Fibroblast of peridontal ligament (primary cell): ENCODE results near the gene EHD4.

ENCODE experiments used
- DNase-seq: peaks from one replicate; pipeline ENCODE4 v3.0.0-alpha.2; 2010; ENCODE audit errors: extremely low read depth

EHD4 gene

DNA sequence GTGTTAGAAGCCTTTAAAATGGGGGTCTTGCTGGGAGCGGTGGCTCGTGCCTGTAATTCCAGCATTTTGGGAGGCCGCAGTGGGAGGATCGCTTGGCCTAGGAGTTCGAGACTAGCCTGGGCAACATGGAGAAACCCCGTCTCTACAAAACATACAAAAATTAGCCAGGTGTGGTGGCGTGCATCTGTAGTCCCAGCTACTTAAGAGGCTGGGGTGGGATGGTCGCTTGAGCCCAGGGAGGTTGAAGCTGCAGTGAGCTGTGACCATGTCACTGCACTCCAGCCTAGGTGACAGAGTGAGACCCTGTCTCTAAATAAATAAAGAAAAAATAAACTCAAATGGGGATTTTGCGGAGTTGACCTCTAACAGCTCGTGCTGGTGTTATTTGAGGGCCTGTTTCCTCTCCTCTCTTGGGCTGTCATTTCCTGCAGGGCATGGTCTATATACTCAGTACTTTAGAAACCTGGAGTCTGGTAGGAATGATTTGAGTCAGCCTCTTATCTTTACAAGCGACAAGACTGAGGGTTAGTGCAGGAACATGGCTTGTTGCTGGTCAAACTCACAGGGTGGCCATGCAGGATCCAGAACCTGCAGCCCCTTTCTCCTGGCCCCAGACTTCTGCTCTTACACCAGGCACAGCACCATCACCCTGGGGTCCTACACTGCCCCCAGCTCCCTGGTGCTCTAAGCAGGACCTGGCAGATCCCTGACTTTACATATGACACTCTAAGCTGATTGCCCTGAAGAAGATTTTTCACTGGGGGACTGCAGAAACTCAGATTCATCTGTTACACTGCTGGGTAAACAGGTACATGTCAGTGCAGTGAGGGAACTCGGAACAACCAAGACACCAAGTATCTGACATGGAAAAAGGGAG is 15.1 kb downstream of the EHD4 start:
- no peak for DNase-seq

DNA sequence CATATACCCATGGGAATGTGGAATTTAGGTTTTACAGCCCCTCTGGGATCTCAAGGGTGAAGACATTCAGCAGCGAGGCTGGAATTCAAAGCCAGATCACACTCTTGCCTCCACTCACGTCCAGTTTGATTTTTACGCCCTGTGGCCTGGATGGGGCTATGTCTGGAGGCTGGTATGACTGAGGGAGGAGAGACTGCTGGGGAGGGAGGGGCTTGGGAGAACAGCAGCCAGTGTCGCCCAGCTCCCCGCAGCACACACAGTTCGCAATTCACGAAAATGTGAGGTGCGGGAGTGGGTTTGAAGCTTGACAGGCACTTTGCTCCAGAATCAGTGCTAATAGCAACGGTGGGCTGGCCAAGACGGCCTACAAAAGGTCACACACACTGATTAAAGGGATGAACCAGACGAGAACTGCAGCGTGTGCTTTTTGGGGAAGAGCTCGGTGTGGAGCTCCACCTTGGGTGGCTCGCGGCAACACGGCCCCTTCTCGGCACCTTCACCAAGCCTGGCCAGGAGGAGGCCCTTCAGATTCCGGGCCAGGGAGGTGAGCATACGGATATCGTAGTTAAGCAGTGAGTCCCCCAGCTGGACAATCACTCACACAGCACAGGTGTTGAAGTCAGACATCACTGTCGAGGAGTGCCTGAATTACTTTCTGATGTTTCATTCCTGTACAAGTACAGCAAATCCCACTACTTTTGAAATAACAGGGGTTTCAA is 16.4 kb downstream of the EHD4 start:
- DNase-seq = no peak

- DNase-seq = no peak
Measured at GRCh38 chr15:41955100-41955499, 17.3 kb downstream of the EHD4 start.

DNA sequence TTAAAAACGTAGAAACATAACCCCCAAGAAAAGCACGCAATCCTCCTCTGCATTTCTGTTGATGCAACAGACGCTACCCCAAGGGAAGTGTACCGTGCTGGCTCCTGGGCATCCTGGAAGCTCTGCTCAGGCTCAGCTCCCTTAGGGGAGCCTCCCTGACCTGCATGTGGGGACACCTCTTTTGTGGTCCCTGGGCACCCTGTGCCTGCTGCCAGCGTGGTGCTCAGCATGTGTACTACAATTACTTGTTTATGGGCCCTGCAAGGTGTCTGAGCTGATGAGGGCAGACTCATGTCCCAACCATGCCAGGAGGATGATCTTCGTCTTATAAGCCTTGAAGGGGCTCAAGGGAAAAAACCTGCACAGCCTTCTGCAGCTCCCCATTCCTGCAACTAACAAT is 18.3 kb downstream of the EHD4 start:
- no peak for DNase-seq

DNA sequence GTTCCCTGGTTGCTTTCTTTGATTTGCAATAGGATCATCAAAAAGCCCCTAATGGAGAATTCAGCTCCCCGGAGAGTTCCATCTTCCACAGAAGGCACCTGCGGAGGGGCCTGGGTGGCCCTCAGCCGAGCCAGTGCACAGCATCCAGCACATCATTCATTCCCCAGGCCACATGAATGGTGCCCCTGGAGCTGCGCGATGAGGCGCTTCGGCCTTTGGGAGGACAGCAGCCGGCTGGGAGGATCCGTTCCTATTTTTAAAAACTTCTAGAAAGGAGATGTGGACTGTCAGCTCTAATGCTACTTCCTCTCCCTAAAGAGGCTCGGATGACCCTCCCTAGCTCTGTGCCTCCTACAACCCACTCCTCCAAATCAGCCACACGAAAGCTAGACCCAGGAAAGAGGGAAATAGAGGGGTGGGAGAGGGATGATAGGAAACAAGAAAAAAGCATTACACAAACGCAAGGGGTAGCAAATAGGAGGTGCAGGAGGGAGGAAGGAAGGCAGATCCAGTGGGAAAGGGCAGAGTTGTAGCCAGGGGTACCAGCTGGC is 20.3 kb downstream of the EHD4 start:
- no peak for DNase-seq

DNA sequence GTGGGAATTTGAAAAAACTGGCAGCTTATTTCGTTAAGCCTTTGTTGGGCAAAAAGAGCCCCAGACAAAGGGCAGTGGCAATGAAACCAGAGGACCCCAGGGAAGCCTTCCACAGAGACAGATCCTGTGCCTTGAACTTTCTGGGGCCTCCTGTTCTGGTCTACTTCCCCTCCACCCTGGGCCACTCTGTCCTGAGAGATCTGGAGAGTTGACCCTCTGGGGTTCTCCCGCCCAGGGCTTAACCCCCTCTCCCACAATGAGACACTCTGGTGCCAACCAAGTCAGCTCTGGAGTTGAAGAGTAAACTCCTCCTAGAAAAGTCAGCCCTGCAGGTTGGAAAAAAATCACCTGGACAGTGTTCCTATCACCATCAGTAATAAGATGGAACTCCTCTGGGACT is 20.8 kb downstream of the EHD4 start:
- DNase-seq = no peak

DNA sequence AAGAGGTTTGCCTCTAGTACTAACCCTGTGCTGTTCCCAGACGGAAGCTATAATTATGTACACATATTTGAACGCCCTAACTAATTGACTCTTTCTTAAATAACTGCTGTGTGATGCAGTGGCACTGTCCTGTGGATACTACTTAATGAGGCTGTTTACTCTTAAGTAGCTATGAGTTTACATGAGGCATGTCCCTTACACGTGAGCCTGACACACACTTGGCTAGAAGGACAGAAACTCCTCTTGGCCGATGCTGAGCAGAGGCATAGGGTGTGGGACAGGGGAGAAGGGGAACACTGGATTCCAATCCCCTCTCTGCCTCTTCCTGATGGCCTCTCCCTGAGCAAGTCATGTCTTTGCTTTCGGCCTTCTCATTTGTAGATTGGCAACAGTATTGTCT is 21.9 kb downstream of the EHD4 start:
- DNase-seq = peak; percentile 41

DNA sequence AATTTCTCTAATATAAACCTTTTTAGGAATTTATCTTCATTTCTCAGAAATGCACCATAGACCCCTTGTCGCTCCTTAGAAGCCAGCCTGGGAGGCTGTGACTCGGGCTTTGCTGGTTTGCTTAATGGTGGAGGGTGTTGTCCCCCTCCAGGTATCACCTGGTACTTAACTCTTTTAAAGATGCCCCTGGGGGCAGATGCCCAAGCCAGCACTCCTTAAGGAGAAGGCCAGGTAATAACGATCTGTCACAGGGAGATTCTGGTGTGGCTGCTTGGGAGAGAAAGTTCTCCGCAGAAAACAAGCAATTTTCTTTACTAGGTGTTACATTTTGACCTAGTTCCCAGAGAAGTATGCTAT is 22.3 kb downstream of the EHD4 start:
- DNase-seq = no peak

DNA sequence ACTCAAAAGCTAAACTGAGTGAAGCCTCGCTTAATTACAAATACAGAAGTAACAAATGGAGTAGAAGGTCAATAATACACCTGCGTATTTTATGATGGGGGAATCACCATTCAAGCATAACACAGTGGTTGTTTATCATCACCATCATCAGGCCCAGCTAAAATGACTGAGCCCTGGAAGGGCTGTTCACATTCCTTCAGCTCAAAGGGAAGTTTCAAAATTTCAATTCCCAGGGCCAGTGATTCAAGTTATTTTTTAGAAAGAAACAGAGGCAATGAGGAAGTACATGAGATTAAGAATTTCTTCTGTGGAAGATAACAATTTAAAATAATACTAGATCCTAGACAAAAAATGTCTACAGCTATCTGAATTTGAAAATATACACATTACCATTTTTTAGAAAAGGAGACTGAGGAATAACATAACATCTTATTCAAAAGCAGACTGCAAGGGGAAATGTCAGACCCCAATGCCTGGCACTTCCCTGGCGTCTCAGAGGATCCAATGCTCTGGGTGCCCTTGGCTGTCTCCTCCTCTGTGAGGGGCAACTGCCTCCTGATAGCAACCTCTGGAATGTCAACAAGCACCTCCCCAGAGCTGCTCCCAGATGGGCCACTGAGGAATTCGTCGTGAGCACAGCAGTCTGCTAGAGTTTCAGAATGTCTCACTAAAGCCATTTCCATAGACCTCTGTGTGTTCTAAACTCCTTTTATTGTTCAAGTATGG is 22.8 kb downstream of the EHD4 start:
- peak; percentile 55 for DNase-seq

DNA sequence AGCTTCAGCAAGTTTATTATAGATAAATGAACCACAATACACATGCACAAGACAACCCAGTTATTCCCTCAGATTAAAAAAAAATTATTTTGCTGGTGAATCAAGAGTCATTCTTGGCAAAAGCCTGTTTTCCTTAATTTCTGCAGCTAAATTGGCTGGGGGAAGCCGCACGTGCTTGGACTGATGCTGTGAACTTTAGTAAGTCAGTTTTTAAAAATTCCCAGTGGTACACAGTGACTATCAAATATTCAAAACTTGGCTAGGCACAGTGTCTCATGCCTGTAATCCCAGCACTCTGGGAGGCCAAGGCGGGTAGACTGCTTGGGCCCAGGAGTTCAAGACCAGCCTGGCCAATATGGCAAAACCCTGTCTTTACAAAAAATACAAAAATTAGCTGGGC is 23.9 kb downstream of the EHD4 start:
- no peak for DNase-seq

GRCh38 chr15:41946970-41947369 is 25.4 kb downstream of the EHD4 start:
- DNase-seq = no peak

DNA sequence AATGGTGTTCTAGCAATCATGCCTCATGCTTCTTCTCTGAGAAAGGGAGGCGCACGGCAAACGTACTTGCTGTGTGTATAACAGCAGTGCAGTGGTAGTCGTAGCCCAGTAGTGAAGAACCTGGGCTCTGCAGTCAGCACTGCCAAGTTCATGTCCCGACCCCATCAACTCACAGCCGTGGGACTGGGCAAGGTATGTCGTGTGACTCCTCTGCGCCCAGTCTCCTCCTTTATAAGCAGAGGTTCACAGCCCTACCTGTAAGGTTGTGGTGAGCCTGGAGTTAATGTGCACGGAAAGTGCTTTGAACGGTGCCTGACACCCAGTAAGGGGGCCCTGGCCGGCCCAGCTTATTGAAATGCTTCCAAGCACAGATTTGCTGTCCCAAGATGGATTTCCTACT is 26.6 kb downstream of the EHD4 start:
- DNase-seq = no peak

- no peak for DNase-seq
Measured at GRCh38 chr15:41945221-41945620, 27.1 kb downstream of the EHD4 start.

GRCh38 chr15:41944313-41944940 is 27.9 kb downstream of the EHD4 start:
- peak; percentile 91 for DNase-seq

DNA sequence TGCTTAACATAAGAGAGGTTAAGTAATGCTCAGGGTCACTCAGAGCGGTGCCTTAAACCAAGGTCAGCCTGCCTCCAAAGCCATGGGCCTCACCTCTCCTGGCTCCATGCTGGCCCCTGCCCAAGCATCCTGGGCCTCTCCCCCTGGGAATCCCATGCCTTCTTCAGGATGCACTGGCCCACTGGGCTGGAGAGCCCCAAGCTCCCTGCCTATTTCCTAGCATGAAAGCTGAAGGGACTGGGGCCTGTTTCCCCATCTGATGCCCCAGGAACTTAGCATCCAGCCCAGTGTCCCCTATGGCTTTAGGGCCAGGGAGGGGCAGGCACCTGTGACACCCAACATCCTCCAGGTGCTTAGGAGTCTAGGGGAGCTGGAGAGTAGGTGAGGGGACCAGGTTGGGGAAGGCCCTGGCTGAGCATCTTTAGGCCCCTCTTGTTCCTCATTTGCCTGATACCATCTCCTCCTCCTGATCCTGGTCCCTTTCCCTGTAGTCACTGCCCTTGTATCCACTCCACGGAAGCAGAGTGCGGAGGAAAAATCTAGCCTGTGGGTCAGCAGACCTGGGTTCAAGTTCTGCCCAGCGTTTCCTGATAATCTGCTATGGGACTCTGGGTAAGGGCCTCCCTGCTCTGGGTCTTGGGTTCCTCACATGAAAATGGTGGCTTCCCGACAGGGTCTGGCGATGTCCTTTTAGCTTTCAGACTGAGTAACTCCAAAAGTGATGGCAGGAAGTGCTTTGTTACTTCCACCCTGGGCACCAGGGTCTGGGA is 28.6 kb downstream of the EHD4 start:
- no peak for DNase-seq

DNA sequence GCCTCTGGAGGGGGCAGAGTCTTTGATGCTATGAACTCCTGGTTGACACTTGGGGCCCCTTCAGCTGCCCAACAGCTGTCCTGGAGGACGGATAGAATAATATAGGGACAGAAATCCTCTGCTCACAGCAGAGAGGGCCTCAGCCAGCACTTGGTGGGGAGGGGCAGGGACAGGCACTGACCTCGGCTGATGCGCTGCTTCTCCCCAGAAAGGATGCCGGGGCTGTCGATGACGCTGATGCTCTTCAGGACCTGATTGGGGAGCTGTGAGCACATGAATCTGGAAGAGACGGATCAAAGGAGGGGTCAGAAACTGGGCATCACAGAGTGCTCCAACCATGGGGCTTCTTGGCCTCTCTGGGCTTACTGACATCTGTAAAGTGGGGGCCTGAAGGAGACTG is 29.5 kb downstream of the EHD4 start:
- no peak for DNase-seq

- DNase-seq = no peak
Measured at GRCh38 chr15:41941644-41942415, 30.5 kb downstream of the EHD4 start.

DNA sequence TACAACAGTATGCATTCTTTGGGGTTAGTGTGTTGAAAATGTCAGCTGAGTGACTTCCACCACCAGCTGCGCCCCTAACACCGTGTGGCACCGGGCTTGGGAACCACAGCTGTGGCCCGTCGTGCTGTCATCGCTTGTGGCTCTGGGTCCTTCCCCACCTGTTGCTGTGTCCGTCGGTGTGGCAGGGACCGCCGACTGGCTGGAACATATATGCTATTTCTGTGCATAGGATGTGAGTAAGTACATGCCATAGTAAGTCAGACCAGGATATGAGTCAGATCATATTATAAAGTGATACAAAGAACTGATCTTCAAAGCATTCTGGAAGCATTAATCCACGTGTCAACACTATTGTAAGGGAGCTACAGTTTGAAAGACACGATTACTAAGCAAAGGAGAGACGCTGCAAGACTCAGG is 31.9 kb downstream of the EHD4 start:
- peak; percentile 40 for DNase-seq

GRCh38 chr15:41939986-41940385 is 32.4 kb downstream of the EHD4 start:
- no peak for DNase-seq

GRCh38 chr15:41937568-41937923 is 34.8 kb downstream of the EHD4 start:
- no peak for DNase-seq
